GM20431 (cell line): Measurements from ENCODE around the gene RBKS.
"Not testable (repeated sequence)": the region's sequence is repeated elsewhere in the genome, so short reads cannot be mapped to it uniquely, and the experiment has no call there.

ENCODE experiments used
- in situ Hi-C: fragments of 300-500 bp; cut with MseI, MboI; formaldehyde crosslinking; loops from one replicate; pipeline ENCODE4 v1.15.0; 2020; ENCODE audit warnings: low sequenced_read_pairs; ENCODE audit not compliant: unreplicated experiment

Gene RBKS

GRCh38 chr2:27772804-27773203 is 117.4 kb downstream of the RBKS start:
- in situ Hi-C loops = no loop called here

GRCh38 chr2:27771548-27772335 is 118.4 kb downstream of the RBKS start, which contains the start of gene MRPL33:
Gene MRPL33, plus strand, starts transcription at chr2:27771719. Its CDS starts 59 bp downstream, at chr2:27771778.
- in situ Hi-C loops = no loop called here

- in situ Hi-C loops = no loop called here
Observed at GRCh38 chr2:27771202-27771547, 119.0 kb downstream of the RBKS start.

- in situ Hi-C loops = no loop called here
Observed at GRCh38 chr2:27766287-27766661, 123.9 kb downstream of the RBKS start.

- in situ Hi-C loops = no loop called here
Observed at GRCh38 chr2:27765621-27766286, 124.4 kb downstream of the RBKS start.

GRCh38 chr2:27764526-27764925 is 125.7 kb downstream of the RBKS start:
- in situ Hi-C loops = not testable (repeated sequence)

GRCh38 chr2:27763907-27764267 is 126.3 kb downstream of the RBKS start:
- in situ Hi-C loops = no loop called here

GRCh38 chr2:27762951-27763906 is 127.0 kb downstream of the RBKS start:
- in situ Hi-C loops = no loop called here

- in situ Hi-C loops = no loop called here
Observed at GRCh38 chr2:27756544-27757498, 133.4 kb downstream of the RBKS start.

GRCh38 chr2:27756091-27756490 is 134.1 kb downstream of the RBKS start:
- in situ Hi-C loops = no loop called here

- in situ Hi-C loops = no loop called here
Observed at GRCh38 chr2:27754831-27755230, 135.4 kb downstream of the RBKS start.

- in situ Hi-C loops = no loop called here
Observed at GRCh38 chr2:27754138-27754588, 136.0 kb downstream of the RBKS start.

- in situ Hi-C loops = no loop called here
Observed at GRCh38 chr2:27752551-27753237, 137.5 kb downstream of the RBKS start.

GRCh38 chr2:27751377-27751776 is 138.8 kb downstream of the RBKS start:
- in situ Hi-C loops = no loop called here

GRCh38 chr2:27748803-27749554 is 141.2 kb downstream of the RBKS start:
- in situ Hi-C loops = not testable (repeated sequence)

GRCh38 chr2:27747827-27748352 is 142.3 kb downstream of the RBKS start:
- in situ Hi-C loops = no loop called here

GRCh38 chr2:27746325-27746724 is 143.9 kb downstream of the RBKS start:
- in situ Hi-C loops = no loop called here

- in situ Hi-C loops = not testable (repeated sequence)
Observed at GRCh38 chr2:27745494-27745893, 144.7 kb downstream of the RBKS start.
